EL (cell line): Measurements from ENCODE around the gene GRM5.

ENCODE experiments used
- DNase-seq: peaks from one replicate; pipeline ENCODE4 v3.0.0-alpha.2; 2016

The GRM5 gene

GRCh38 chr11:88692306-88693086 is 373.3 kb downstream of the GRM5 start:
- no peak for DNase-seq

GRCh38 chr11:88689548-88690240 is 376.1 kb downstream of the GRM5 start:
- no peak for DNase-seq

GRCh38 chr11:88683024-88683423 is 382.8 kb downstream of the GRM5 start:
- no peak for DNase-seq

- DNase-seq, result peak; percentile 5
Observed at GRCh38 chr11:88680806-88681205, 385.0 kb downstream of the GRM5 start.

- no peak for DNase-seq
Observed at GRCh38 chr11:88666364-88666763, 399.4 kb downstream of the GRM5 start.

- DNase-seq, result no peak
Observed at GRCh38 chr11:88657076-88657738, 408.6 kb downstream of the GRM5 start.

GRCh38 chr11:88656283-88656682 is 409.5 kb downstream of the GRM5 start:
- DNase-seq, result no peak

GRCh38 chr11:88655656-88656055 is 410.1 kb downstream of the GRM5 start:
- DNase-seq, result no peak

- DNase-seq, result no peak
Observed at GRCh38 chr11:88655196-88655595, 410.6 kb downstream of the GRM5 start.

GRCh38 chr11:88651556-88651955 is 414.2 kb downstream of the GRM5 start:
- DNase-seq, result no peak

- no peak for DNase-seq
Observed at GRCh38 chr11:88644724-88645123, 421.1 kb downstream of the GRM5 start.

- DNase-seq, result no peak
Observed at GRCh38 chr11:88632163-88632562, 433.6 kb downstream of the GRM5 start.

- peak; percentile 4 for DNase-seq
Observed at GRCh38 chr11:88631497-88631896, 434.3 kb downstream of the GRM5 start.

GRCh38 chr11:88629496-88629895 is 436.3 kb downstream of the GRM5 start:
- peak; percentile 57 for DNase-seq

GRCh38 chr11:88626216-88626615 is 439.6 kb downstream of the GRM5 start:
- DNase-seq, result no peak

GRCh38 chr11:88623531-88623930 is 442.3 kb downstream of the GRM5 start:
- no peak for DNase-seq

- DNase-seq, result no peak
Observed at GRCh38 chr11:88620568-88621130, 445.1 kb downstream of the GRM5 start.

GRCh38 chr11:88619656-88620385 is 446.0 kb downstream of the GRM5 start:
- DNase-seq, result no peak

- DNase-seq, result no peak
Observed at GRCh38 chr11:88619071-88619425, 446.7 kb downstream of the GRM5 start.

- DNase-seq, result no peak
Observed at GRCh38 chr11:88618327-88619070, 447.3 kb downstream of the GRM5 start.

GRCh38 chr11:88617226-88617625 is 448.6 kb downstream of the GRM5 start:
- no peak for DNase-seq

- peak; percentile 44 for DNase-seq
Observed at GRCh38 chr11:88604260-88604659, 461.5 kb downstream of the GRM5 start.
